HL-60/S4 treated with retinoic acid at 250 ng/mL for 4 days and 3 days (cell line): Measurements from ENCODE around the gene FEZF1.
"Not testable (repeated sequence)": the region's sequence is repeated elsewhere in the genome, so short reads cannot be mapped to it uniquely, and the experiment has no call there.

Source experiments
- in situ Hi-C: fragments of 300-500 bp; cut with MboI; formaldehyde crosslinking; loops from 2 replicates; pipeline ENCODE4 v1.7.0; 2022; ENCODE audit warnings: low sequenced_read_pairs

The FEZF1 gene

GRCh38 chr7:122309421-122309820 is 4.9 kb upstream of the FEZF1 start:
- in situ Hi-C loops = no loop called here

- in situ Hi-C loops = no loop called here
Observed at GRCh38 chr7:122307228-122307621, 2.7 kb upstream of the FEZF1 start.

- in situ Hi-C loops = no loop called here
Observed at GRCh38 chr7:122306320-122307227, 2.0 kb upstream of the FEZF1 start.

GRCh38 chr7:122305475-122306319 is 1.1 kb upstream of the FEZF1 start:
- in situ Hi-C loops = no loop called here

- in situ Hi-C loops = no loop called here
Observed at GRCh38 chr7:122304996-122305421, 459 bp upstream of the FEZF1 start.

GRCh38 chr7:122303531-122304318 is 825 bp downstream of the FEZF1 start:
- in situ Hi-C loops = no loop called here

GRCh38 chr7:122302761-122303530 is 1.6 kb downstream of the FEZF1 start:
- in situ Hi-C loops = no loop called here

- in situ Hi-C loops = no loop called here
Observed at GRCh38 chr7:122301858-122302760, 2.4 kb downstream of the FEZF1 start.

GRCh38 chr7:122300956-122301833 is 3.4 kb downstream of the FEZF1 start:
- in situ Hi-C loops = no loop called here

- in situ Hi-C loops = no loop called here
Observed at GRCh38 chr7:122300211-122300932, 4.2 kb downstream of the FEZF1 start.

- in situ Hi-C loops = no loop called here
Observed at GRCh38 chr7:122299624-122300210, 4.8 kb downstream of the FEZF1 start.

- in situ Hi-C loops = no loop called here
Observed at GRCh38 chr7:122298618-122299017, 5.9 kb downstream of the FEZF1 start.

GRCh38 chr7:122298131-122298530 is 6.4 kb downstream of the FEZF1 start:
- in situ Hi-C loops = no loop called here

GRCh38 chr7:122291189-122291588 is 13.4 kb downstream of the FEZF1 start:
- in situ Hi-C loops = no loop called here

- in situ Hi-C loops = no loop called here
Observed at GRCh38 chr7:122290476-122290875, 14.1 kb downstream of the FEZF1 start.

- in situ Hi-C loops = no loop called here
Observed at GRCh38 chr7:122289426-122289825, 15.1 kb downstream of the FEZF1 start.

- in situ Hi-C loops = not testable (repeated sequence)
Observed at GRCh38 chr7:122284608-122285007, 19.9 kb downstream of the FEZF1 start.
